Measurements from ENCODE around the gene NT5M.
A peak's percentile ranks its signal among the peaks of the same experiment; 100 is the strongest.

Gene NT5M

GRCh38 chr17:17363638-17364337 lies 60.6 kb downstream of the NT5M start:
- TF ChIP-seq ZNF8 (CRISPR knock-in tag; IDR thresholded peaks at IDR 0.05) = no peak
- TF ChIP-seq SNAI2 (CRISPR knock-in tag; IDR thresholded peaks at IDR 0.05) = no peak
- TF ChIP-seq TSHZ2 (CRISPR knock-in tag; IDR thresholded peaks at IDR 0.05) = no peak
- no peak for TF ChIP-seq CREB5 (CRISPR knock-in tag; IDR thresholded peaks at IDR 0.05; ENCODE audit: low read depth)
- ATAC-seq = no peak

GRCh38 chr17:17364338-17364667 lies 61.1 kb downstream of the NT5M start:
- no peak for TF ChIP-seq ISL1 (CRISPR knock-in tag; IDR thresholded peaks at IDR 0.05)
- TF ChIP-seq ARNTL (CRISPR knock-in tag; IDR thresholded peaks at IDR 0.05; ENCODE audit: borderline replicate concordance, low read depth) = no peak
- TF ChIP-seq ZFP3 (CRISPR knock-in tag; IDR thresholded peaks at IDR 0.05) = no peak
- TF ChIP-seq CSDC2 (CRISPR knock-in tag; IDR thresholded peaks at IDR 0.05) = no peak
- no peak for TF ChIP-seq TOX (CRISPR knock-in tag; IDR thresholded peaks at IDR 0.05; ENCODE audit: borderline replicate concordance)
- TF ChIP-seq SNAI2 (CRISPR knock-in tag; IDR thresholded peaks at IDR 0.05) = no peak
- TF ChIP-seq PPARA (CRISPR knock-in tag; IDR thresholded peaks at IDR 0.05; ENCODE audit: borderline replicate concordance) = no peak
- no peak for ATAC-seq

GRCh38 chr17:17365476-17366110 lies 62.4 kb downstream of the NT5M start:
- TF ChIP-seq RARB (CRISPR knock-in tag; IDR thresholded peaks at IDR 0.05) (no peak), ZNF565 (CRISPR knock-in tag; conservative IDR thresholded peaks at IDR 0.05; ENCODE audit: low read depth) (0 out of 2 replicates have a peak, but pooled peaks have one; percentile 41), ZC3H10 (CRISPR knock-in tag; IDR thresholded peaks at IDR 0.05) (no peak), OSR1 (CRISPR knock-in tag; IDR thresholded peaks at IDR 0.05) (no peak), POU6F1 (CRISPR knock-in tag; IDR thresholded peaks at IDR 0.05; ENCODE audit: borderline replicate concordance, low read depth) (no peak)
- ATAC-seq = no peak

GRCh38 chr17:17366235-17366634 lies 63.1 kb downstream of the NT5M start:
- no peak for ATAC-seq
- TF ChIP-seq CSDC2 (CRISPR knock-in tag; IDR thresholded peaks at IDR 0.05) = no peak
- TF ChIP-seq RARB (CRISPR knock-in tag; IDR thresholded peaks at IDR 0.05) = no peak
- no peak for TF ChIP-seq PPARA (CRISPR knock-in tag; IDR thresholded peaks at IDR 0.05; ENCODE audit: borderline replicate concordance)
- no peak for TF ChIP-seq ZFP30 (CRISPR knock-in tag; IDR thresholded peaks at IDR 0.05)
- TF ChIP-seq TOX (CRISPR knock-in tag; IDR thresholded peaks at IDR 0.05; ENCODE audit: borderline replicate concordance) = no peak
- TF ChIP-seq ZC3H10 (CRISPR knock-in tag; IDR thresholded peaks at IDR 0.05) = no peak
- TF ChIP-seq ZNF70 (CRISPR knock-in tag; IDR thresholded peaks at IDR 0.05) = no peak
- TF ChIP-seq SNAI2 (CRISPR knock-in tag; IDR thresholded peaks at IDR 0.05) = no peak
- no peak for TF ChIP-seq GLIS3 (CRISPR knock-in tag; IDR thresholded peaks at IDR 0.05)
- TF ChIP-seq BACH2 (CRISPR knock-in tag; IDR thresholded peaks at IDR 0.05; ENCODE audit: borderline replicate concordance) = no peak
- no peak for TF ChIP-seq OSR1 (CRISPR knock-in tag; IDR thresholded peaks at IDR 0.05)
- TF ChIP-seq TSHZ2 (CRISPR knock-in tag; IDR thresholded peaks at IDR 0.05) = no peak
- TF ChIP-seq ESRRG (CRISPR knock-in tag; IDR thresholded peaks at IDR 0.05) = no peak
- TF ChIP-seq ISL1 (CRISPR knock-in tag; IDR thresholded peaks at IDR 0.05) = no peak
- no peak for TF ChIP-seq ZNF8 (CRISPR knock-in tag; IDR thresholded peaks at IDR 0.05)
- no peak for TF ChIP-seq ARNTL (CRISPR knock-in tag; IDR thresholded peaks at IDR 0.05; ENCODE audit: borderline replicate concordance, low read depth)
- TF ChIP-seq CSRNP3 (CRISPR knock-in tag; IDR thresholded peaks at IDR 0.05) = no peak
- TF ChIP-seq CREB5 (CRISPR knock-in tag; IDR thresholded peaks at IDR 0.05; ENCODE audit: low read depth) = no peak
- TF ChIP-seq ZNF565 (CRISPR knock-in tag; conservative IDR thresholded peaks at IDR 0.05; ENCODE audit: low read depth) = no peak

All from SK-N-SH treated with all-trans-retinoic acid at 6 μM for 48 hours (cell line).